Measurements from ENCODE around the gene IGF1R. TPM values are rescaled to one million over a fixed set of nuclear protein-coding genes. Genes with fewer than 3 reads are reported as not detected.

IGF1R gene
- total RNA-seq, 4 donors from 2014 or later: 87.8 to 173 (median 107) TPM

DNA sequence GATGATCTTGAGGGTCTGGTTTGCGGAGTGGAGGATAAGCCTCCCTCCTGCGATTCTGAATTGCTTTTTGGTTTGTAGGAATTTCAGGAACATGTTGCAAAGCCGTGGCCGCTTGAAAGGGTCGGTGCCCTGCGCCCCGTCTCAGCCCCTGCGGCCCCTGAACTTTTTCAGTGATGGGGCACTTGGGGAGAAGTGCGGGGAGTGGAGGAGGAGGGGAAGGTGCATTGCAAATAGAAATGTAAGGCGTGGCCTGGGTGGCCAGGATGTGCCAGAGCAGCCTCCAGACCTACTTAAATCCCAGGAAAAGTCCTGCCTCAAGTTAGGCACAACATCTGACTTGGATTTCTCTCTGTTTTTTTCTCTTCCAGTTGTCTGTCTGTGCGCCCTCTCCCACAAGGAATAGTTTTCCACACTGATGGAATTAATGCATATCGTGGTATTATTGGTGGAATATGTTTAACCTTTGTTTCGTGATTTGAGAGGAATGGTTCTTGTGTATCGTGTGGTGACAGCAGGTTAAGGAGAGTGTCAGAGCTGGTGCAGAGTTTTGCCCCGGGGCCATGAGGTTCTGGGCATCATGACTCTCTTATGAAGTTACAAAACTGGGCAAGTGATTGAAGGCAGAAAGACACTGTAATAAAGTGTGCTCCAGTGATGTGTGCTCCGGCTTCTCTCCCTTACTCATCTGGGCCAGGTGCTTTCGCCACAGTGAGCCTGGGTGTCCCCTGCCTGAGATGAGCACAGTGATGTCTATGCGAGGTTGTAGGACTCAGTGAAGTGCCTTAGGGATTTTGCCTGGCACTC is 205.5 kb downstream of the IGF1R start:
- Histone ChIP-seq H3K36me3 (no peaks in the 10 kb centered on the region), H3K27me3 (no peaks in the 10 kb centered on the region), H3K4me1 (peaks cover 71% of the 10 kb centered on the region), H3K27ac (peak overlapping the region; percentile 95), H3K9me3 (no peaks in the 10 kb centered on the region), H3K4me3 (peak overlapping the region; percentile 55)
- TF ChIP-seq, protein P1, sequence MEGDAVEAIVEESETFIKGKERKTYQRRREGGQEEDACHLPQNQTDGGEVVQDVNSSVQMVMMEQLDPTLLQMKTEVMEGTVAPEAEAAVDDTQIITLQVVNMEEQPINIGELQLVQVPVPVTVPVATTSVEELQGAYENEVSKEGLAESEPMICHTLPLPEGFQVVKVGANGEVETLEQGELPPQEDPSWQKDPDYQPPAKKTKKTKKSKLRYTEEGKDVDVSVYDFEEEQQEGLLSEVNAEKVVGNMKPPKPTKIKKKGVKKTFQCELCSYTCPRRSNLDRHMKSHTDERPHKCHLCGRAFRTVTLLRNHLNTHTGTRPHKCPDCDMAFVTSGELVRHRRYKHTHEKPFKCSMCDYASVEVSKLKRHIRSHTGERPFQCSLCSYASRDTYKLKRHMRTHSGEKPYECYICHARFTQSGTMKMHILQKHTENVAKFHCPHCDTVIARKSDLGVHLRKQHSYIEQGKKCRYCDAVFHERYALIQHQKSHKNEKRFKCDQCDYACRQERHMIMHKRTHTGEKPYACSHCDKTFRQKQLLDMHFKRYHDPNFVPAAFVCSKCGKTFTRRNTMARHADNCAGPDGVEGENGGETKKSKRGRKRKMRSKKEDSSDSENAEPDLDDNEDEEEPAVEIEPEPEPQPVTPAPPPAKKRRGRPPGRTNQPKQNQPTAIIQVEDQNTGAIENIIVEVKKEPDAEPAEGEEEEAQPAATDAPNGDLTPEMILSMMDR (IDR thresholded peaks at IDR 0.05): no peak
- TF ChIP-seq POLR2AphosphoS5 (IDR thresholded peaks at IDR 0.05) (no peak), POLR2A (IDR thresholded peaks at IDR 0.05) (no peak), EP300 (IDR thresholded peaks at IDR 0.05) (no peak)
- no peak for DNase-seq (ENCODE audit: low spot score in 2 of 2)
- WGBS: 26% methylated on average over 18 of the region's 18 CpGs

DNA sequence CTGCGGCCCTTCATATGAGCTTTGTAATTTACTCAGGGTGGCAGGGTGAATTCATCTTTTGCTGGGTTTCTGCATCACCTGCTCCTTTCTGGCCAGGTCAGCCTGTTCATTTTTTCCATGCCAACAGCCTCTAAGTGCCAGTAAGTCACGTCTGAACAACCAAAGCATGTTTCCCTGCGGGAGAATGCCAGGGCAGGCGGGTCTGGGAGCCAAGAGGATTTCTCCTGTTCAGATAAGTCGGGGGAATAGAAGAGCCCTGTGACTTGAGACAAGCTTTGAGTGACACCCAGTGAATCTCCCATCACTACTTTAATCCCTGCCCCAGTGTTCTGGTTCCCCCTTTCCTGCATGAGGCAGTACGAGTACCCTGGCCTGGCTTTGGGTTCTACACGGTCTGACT is 206.2 kb downstream of the IGF1R start:
- 48% methylated on average over 7 of the region's 7 CpGs for WGBS
- Histone ChIP-seq H3K27me3 (no peaks in the 10 kb centered on the region), H3K4me1 (peaks cover 76% of the 10 kb centered on the region), H3K27ac (peak overlapping the region; percentile 95), H3K4me3 (no peak overlapping the region), H3K36me3 (no peaks in the 10 kb centered on the region), H3K9me3 (no peaks in the 10 kb centered on the region)
- DNase-seq (ENCODE audit: low spot score in 2 of 2): no peak
- TF ChIP-seq POLR2A (IDR thresholded peaks at IDR 0.05) (no peak), POLR2AphosphoS5 (IDR thresholded peaks at IDR 0.05) (no peak), EP300 (IDR thresholded peaks at IDR 0.05) (no peak)
- TF ChIP-seq, protein P1 (IDR thresholded peaks at IDR 0.05): no peak

DNA sequence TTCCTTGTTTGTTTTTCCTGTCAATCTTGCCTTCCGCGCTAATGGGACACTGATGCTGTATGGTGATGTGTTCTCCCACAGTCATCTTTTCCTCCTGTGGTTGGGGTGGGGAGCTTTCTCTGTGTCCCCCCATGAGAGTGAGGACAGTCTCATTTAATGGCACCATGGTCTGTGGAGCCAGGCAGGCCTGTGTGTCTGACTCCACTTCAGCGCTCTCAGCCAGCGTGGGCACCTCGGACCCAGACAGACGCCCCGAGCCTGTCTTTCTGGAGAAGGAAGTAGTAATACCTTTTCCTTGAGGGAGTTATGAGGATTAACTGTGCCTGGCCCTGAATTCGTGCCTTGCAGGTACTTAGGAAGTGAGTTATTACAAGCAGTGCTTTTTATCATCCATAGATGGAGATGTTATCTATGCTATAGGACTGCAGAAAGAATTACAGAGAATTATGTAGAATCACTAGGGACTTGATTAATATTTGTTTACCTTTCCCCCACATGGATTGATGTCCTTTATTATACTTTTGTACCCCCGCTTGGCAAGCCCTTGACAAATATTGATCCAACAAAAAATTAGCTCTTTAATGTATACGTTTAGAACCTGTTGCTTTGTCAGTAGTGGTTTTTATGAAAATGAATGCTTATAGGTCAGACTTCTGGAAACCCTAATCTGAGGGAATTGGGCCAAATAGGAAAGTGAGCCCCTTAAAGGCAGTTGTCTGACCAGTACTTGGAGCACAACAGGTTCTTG is 206.9 kb downstream of the IGF1R start:
- TF ChIP-seq EP300 (IDR thresholded peaks at IDR 0.05): no peak
- TF ChIP-seq POLR2AphosphoS5 (IDR thresholded peaks at IDR 0.05): no peak
- TF ChIP-seq POLR2A (IDR thresholded peaks at IDR 0.05): no peak
- TF ChIP-seq, protein P1 (IDR thresholded peaks at IDR 0.05): no peak
- WGBS: 60% methylated on average over 10 of the region's 10 CpGs

DNA sequence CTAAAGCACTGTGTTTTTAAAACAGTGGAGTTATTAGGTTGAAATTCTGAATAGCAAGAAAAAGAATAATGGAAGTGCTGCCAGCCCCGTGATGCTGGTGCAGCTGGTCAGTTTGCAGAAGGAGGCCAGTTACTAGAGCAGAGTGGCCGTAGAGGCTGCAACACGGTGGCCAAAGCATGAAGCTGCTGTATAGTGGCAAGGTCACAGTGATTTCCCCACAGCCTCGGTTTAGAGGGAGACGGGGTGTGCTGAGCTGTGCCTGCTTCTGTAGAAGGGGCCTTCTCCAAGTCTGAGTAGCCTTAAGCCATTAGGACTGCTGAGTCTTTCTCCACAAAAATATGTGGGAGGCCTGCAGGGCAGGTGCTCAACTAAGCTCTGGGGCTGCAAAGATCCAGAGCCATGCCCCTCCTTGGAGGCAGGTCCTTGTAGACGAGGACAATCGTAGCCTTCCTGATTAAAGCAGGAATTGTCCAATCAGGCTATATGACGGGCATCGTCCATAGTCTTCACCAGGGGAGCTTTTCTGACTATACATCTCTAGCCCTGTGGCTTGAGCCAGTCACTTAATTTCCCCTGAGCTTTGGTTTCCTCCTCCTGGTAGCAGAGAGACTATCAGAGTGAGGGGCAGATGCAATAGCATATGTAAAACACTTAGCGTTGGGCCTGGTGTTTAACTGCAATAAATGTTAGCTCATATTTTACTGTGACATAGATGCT is 207.6 kb downstream of the IGF1R start:
- Histone ChIP-seq H3K9me3 (no peaks in the 10 kb centered on the region), H3K4me3 (no peak overlapping the region), H3K4me1 (peaks cover 79% of the 10 kb centered on the region), H3K27me3 (no peaks in the 10 kb centered on the region), H3K36me3 (no peaks in the 10 kb centered on the region), H3K27ac (no peak overlapping the region)
- 77% methylated on average over 10 of the region's 10 CpGs for WGBS
- TF ChIP-seq, protein P1 (IDR thresholded peaks at IDR 0.05): no peak
- no peak for TF ChIP-seq EP300 (IDR thresholded peaks at IDR 0.05)
- no peak for TF ChIP-seq POLR2AphosphoS5 (IDR thresholded peaks at IDR 0.05)
- no peak for DNase-seq (ENCODE audit: low spot score in 2 of 2)

More for the DNA sequence above, 206.9 kb downstream of the IGF1R start:
- no peaks in the 10 kb centered on the region for H3K9me3 ChIP-seq
- peaks cover 80% of the 10 kb centered on the region for H3K4me1 ChIP-seq
- peak overlapping the region; percentile 95 for H3K27ac ChIP-seq
- DNase-seq (ENCODE audit: low spot score in 2 of 2): no peak
- H3K27me3 ChIP-seq: no peaks in the 10 kb centered on the region
- no peaks in the 10 kb centered on the region for H3K36me3 ChIP-seq
- H3K4me3 ChIP-seq: no peak overlapping the region

Measured in suprapubic skin (tissue), 4 donors.